Activated naive CD8-positive, alpha-beta T cell treated with anti-CD3 and anti-CD28 coated beads for 36 hours (primary cell): Measurements from ENCODE around the gene ZNF708. TPM values are rescaled to one million over a fixed set of nuclear protein-coding genes. Genes with fewer than 3 reads are reported as not detected.
"Not testable (repeated sequence)": the region's sequence is repeated elsewhere in the genome, so short reads cannot be mapped to it uniquely, and the experiment has no call there.

Source experiments
- DNase-seq: peaks from one replicate; pipeline ENCODE4 v3.0.0; 2021
- H3K27ac Mint-ChIP-seq: one replicate; pipeline ENCODE4 v1.8.0; 2022; ENCODE audit warnings: mild to moderate bottlenecking, moderate library complexity, mixed read lengths
- H3K27me3 Mint-ChIP-seq: one replicate; pipeline ENCODE4 v1.8.0; 2022; ENCODE audit warnings: mild to moderate bottlenecking, mixed read lengths
- H3K36me3 Mint-ChIP-seq: one replicate; pipeline ENCODE4 v1.8.0; 2021; ENCODE audit warnings: mild to moderate bottlenecking, mixed read lengths
- H3K4me1 Mint-ChIP-seq: one replicate; pipeline ENCODE4 v1.8.0; 2021; ENCODE audit warnings: mixed read lengths
- H3K4me3 Mint-ChIP-seq: one replicate; pipeline ENCODE4 v1.8.0; 2022; ENCODE audit warnings: mild to moderate bottlenecking, moderate library complexity, mixed read lengths
- H3K9me3 Mint-ChIP-seq: one replicate; pipeline ENCODE4 v1.8.0; 2022; ENCODE audit warnings: mixed read lengths
- total RNA-seq, 2 experiments: library from RNA; stranded (reverse); gene quantifications; one replicate each; pipeline ENCODE4 v1.2.3, GENCODE V29; 2021

The ZNF708 gene
- total RNA-seq: 10 to 100 TPM; 12.1 to 12.7 TPM

GRCh38 chr19:21328885-21329605 is at the start of gene ZNF708:
Gene ZNF708 (minus strand): TSS chr19:21329410. CDS start chr19:21329212, 198 bp downstream.
- peak; percentile 82 for DNase-seq
- H3K4me3 Mint-ChIP-seq: peak within 1 kb of the TSS; percentile 98
- H3K36me3 Mint-ChIP-seq: peaks cover 39% of the 10 kb centered on the region
- H3K9me3 Mint-ChIP-seq: peaks cover 16% of the 10 kb centered on the region
- peak within 1 kb of the TSS; percentile 97 for H3K27ac Mint-ChIP-seq
- peaks cover 22% of the 10 kb centered on the region for H3K4me1 Mint-ChIP-seq
- no peaks in the 10 kb centered on the region for H3K27me3 Mint-ChIP-seq

GRCh38 chr19:21362291-21362690 is 33.1 kb upstream of the ZNF708 start:
- Mint-ChIP-seq H3K4me3 (no peak overlapping the region), H3K27me3 (no peaks in the 10 kb centered on the region), H3K36me3 (peaks cover 71% of the 10 kb centered on the region), H3K4me1 (peaks cover 10% of the 10 kb centered on the region), H3K27ac (no peak overlapping the region), H3K9me3 (peaks cover 11% of the 10 kb centered on the region)
- no peak for DNase-seq

GRCh38 chr19:21358768-21359451 is 29.7 kb upstream of the ZNF708 start, which contains the start of gene ZNF738:
Gene ZNF738 (plus strand): TSS chr19:21359000. CDS start chr19:21359141, 141 bp downstream.
- Mint-ChIP-seq H3K27ac (peak within 1 kb of the TSS; percentile 96), H3K4me3 (peak within 1 kb of the TSS; percentile 100), H3K36me3 (peaks cover 39% of the 10 kb centered on the region), H3K9me3 (peaks cover 1% of the 10 kb centered on the region), H3K27me3 (no peaks in the 10 kb centered on the region), H3K4me1 (peaks cover 10% of the 10 kb centered on the region)
- peak; percentile 87 for DNase-seq

- peaks cover 4% of the 10 kb centered on the region for H3K4me1 Mint-ChIP-seq
- no peak overlapping the region for H3K27ac Mint-ChIP-seq
- no peaks in the 10 kb centered on the region for H3K36me3 Mint-ChIP-seq
- DNase-seq: no peak
- H3K4me3 Mint-ChIP-seq: no peak overlapping the region
- H3K9me3 Mint-ChIP-seq: peaks cover 21% of the 10 kb centered on the region
- H3K27me3 Mint-ChIP-seq: no peaks in the 10 kb centered on the region
Observed at GRCh38 chr19:21352830-21353229, 23.6 kb upstream of the ZNF708 start.

GRCh38 chr19:21344841-21345240 is 15.6 kb upstream of the ZNF708 start:
- not testable (repeated sequence) for H3K27ac Mint-ChIP-seq, H3K36me3 Mint-ChIP-seq, H3K4me1 Mint-ChIP-seq, H3K4me3 Mint-ChIP-seq, H3K27me3 Mint-ChIP-seq, DNase-seq
- H3K9me3 Mint-ChIP-seq: peaks cover 22% of the 10 kb centered on the region

- no peak for DNase-seq
- peaks cover 36% of the 10 kb centered on the region for H3K9me3 Mint-ChIP-seq
- no peak overlapping the region for H3K27ac Mint-ChIP-seq
- H3K4me3 Mint-ChIP-seq: no peak overlapping the region
- no peaks in the 10 kb centered on the region for H3K27me3 Mint-ChIP-seq
- H3K36me3 Mint-ChIP-seq: peaks cover 9% of the 10 kb centered on the region
- H3K4me1 Mint-ChIP-seq: no peaks in the 10 kb centered on the region
Observed at GRCh38 chr19:21335721-21336120, 6.5 kb upstream of the ZNF708 start.

GRCh38 chr19:21328406-21328805 is 804 bp downstream of the ZNF708 start:
- Mint-ChIP-seq H3K9me3 (peaks cover 18% of the 10 kb centered on the region), H3K4me3 (peak overlapping the region; percentile 98), H3K27ac (peak overlapping the region; percentile 97), H3K27me3 (no peaks in the 10 kb centered on the region), H3K36me3 (peaks cover 46% of the 10 kb centered on the region), H3K4me1 (peaks cover 24% of the 10 kb centered on the region)
- DNase-seq: no peak

- Mint-ChIP-seq H3K27ac (no peak overlapping the region), H3K36me3 (peaks cover 66% of the 10 kb centered on the region), H3K27me3 (no peaks in the 10 kb centered on the region), H3K4me3 (no peak overlapping the region), H3K9me3 (peaks cover 30% of the 10 kb centered on the region), H3K4me1 (peaks cover 35% of the 10 kb centered on the region)
- DNase-seq: no peak
Observed at GRCh38 chr19:21326169-21326568, 3.0 kb downstream of the ZNF708 start.

- H3K27ac Mint-ChIP-seq: no peak overlapping the region
- no peak overlapping the region for H3K4me3 Mint-ChIP-seq
Observed at GRCh38 chr19:21323000-21323399, 6.2 kb downstream of the ZNF708 start.

GRCh38 chr19:21322528-21322927 is 6.7 kb downstream of the ZNF708 start:
- H3K27me3 Mint-ChIP-seq: no peaks in the 10 kb centered on the region
- H3K4me3 Mint-ChIP-seq: no peak overlapping the region
- no peak for DNase-seq
- peaks cover 30% of the 10 kb centered on the region for H3K9me3 Mint-ChIP-seq
- peaks cover 90% of the 10 kb centered on the region for H3K36me3 Mint-ChIP-seq
- peaks cover 40% of the 10 kb centered on the region for H3K4me1 Mint-ChIP-seq
- no peak overlapping the region for H3K27ac Mint-ChIP-seq

More at GRCh38 chr19:21323000-21323399, 6.2 kb downstream of the ZNF708 start:
- Mint-ChIP-seq H3K4me1 (peaks cover 43% of the 10 kb centered on the region), H3K27me3 (no peaks in the 10 kb centered on the region), H3K36me3 (peaks cover 90% of the 10 kb centered on the region), H3K9me3 (peaks cover 30% of the 10 kb centered on the region)
- DNase-seq: no peak

- Mint-ChIP-seq H3K36me3 (peaks cover 90% of the 10 kb centered on the region), H3K4me3 (no peak overlapping the region), H3K27me3 (no peaks in the 10 kb centered on the region), H3K4me1 (peaks cover 38% of the 10 kb centered on the region), H3K9me3 (peaks cover 32% of the 10 kb centered on the region), H3K27ac (peak overlapping the region; percentile 7)
- DNase-seq: no peak
Observed at GRCh38 chr19:21321996-21322395, 7.2 kb downstream of the ZNF708 start.

GRCh38 chr19:21321134-21321533 is 8.1 kb downstream of the ZNF708 start:
- Mint-ChIP-seq H3K4me1 (peaks cover 38% of the 10 kb centered on the region), H3K4me3 (no peak overlapping the region), H3K36me3 (peaks cover 90% of the 10 kb centered on the region), H3K27me3 (no peaks in the 10 kb centered on the region), H3K9me3 (peaks cover 27% of the 10 kb centered on the region), H3K27ac (peak overlapping the region; percentile 71)
- DNase-seq: no peak

- Mint-ChIP-seq H3K4me3 (no peak overlapping the region), H3K27ac (no peak overlapping the region), H3K36me3 (peaks cover 75% of the 10 kb centered on the region), H3K27me3 (no peaks in the 10 kb centered on the region), H3K4me1 (peaks cover 28% of the 10 kb centered on the region), H3K9me3 (peaks cover 14% of the 10 kb centered on the region)
- no peak for DNase-seq
Observed at GRCh38 chr19:21317821-21318220, 11.4 kb downstream of the ZNF708 start.

- Mint-ChIP-seq H3K27ac (no peak overlapping the region), H3K4me3 (no peak overlapping the region), H3K4me1 (peaks cover 20% of the 10 kb centered on the region), H3K27me3 (no peaks in the 10 kb centered on the region), H3K9me3 (peaks cover 6% of the 10 kb centered on the region), H3K36me3 (peaks cover 72% of the 10 kb centered on the region)
- no peak for DNase-seq
Observed at GRCh38 chr19:21314676-21315075, 14.5 kb downstream of the ZNF708 start.

- H3K4me1 Mint-ChIP-seq: peaks cover 24% of the 10 kb centered on the region
- peak overlapping the region; percentile 35 for H3K27ac Mint-ChIP-seq
- not testable (repeated sequence) for H3K4me3 Mint-ChIP-seq, DNase-seq, H3K27me3 Mint-ChIP-seq, H3K9me3 Mint-ChIP-seq
- peaks cover 71% of the 10 kb centered on the region for H3K36me3 Mint-ChIP-seq
Observed at GRCh38 chr19:21312807-21313206, 16.4 kb downstream of the ZNF708 start.
